GM23338 (cell line): ENCODE measurements around the gene ABI3. TPM values are rescaled to one million over a fixed set of nuclear protein-coding genes. Genes with fewer than 3 reads are reported as not detected.

Source experiments
- ATAC-seq: fragments of 200-7000 bp; cut with Tn5 transposase; 3 replicates; pipeline ENCODE4 v1.9.1; 2020
- DNase-seq: peaks from one replicate; pipeline ENCODE4 v3.0.0-alpha.2; 2015; ENCODE audit warnings: low spot score
- H2AFZ ChIP-seq: fragments of 200-600 bp; sonication (generic); 2 replicates; pipeline ENCODE4 v1.8.0; 2016; ENCODE audit warnings: antibody characterized with exemption, mild to moderate bottlenecking, moderate library complexity
- H3F3A ChIP-seq: fragments of 200-600 bp; sonication (generic); replicated peaks from 2 replicates; pipeline ENCODE4 v1.8.0; 2017; ENCODE audit warnings: antibody characterized with exemption, mixed run types, low read depth
- H3K27ac ChIP-seq: fragments of 200-600 bp; sonication (generic); 2 replicates; pipeline ENCODE4 v1.6.1; 2016; ENCODE audit warnings: low read depth
- H3K27me3 ChIP-seq: fragments of 200-600 bp; sonication (generic); 2 replicates; pipeline ENCODE4 v1.8.0; 2016; ENCODE audit warnings: mild to moderate bottlenecking, mixed run types, moderate library complexity; ENCODE audit not compliant: insufficient read depth
- H3K36me3 ChIP-seq: fragments of 200-600 bp; sonication (generic); 2 replicates; pipeline ENCODE4 v1.8.0; 2016; ENCODE audit warnings: mild to moderate bottlenecking; ENCODE audit not compliant: insufficient read depth
- H3K4me1 ChIP-seq: fragments of 200-600 bp; sonication (generic); 2 replicates; pipeline ENCODE4 v1.8.0; 2016; ENCODE audit warnings: mild to moderate bottlenecking, moderate library complexity; ENCODE audit not compliant: insufficient read depth
- H3K4me2 ChIP-seq: fragments of 200-600 bp; sonication (generic); 2 replicates; pipeline ENCODE4 v1.7.1; 2017; ENCODE audit warnings: mixed run types
- H3K4me3 ChIP-seq: fragments of 200-600 bp; sonication (generic); 2 replicates; pipeline ENCODE4 v1.6.1; 2016; ENCODE audit warnings: mixed run types
- H3K79me2 ChIP-seq: fragments of 200-600 bp; sonication (generic); replicated peaks from 2 replicates; pipeline ENCODE4 v1.8.0; 2017; ENCODE audit warnings: mild to moderate bottlenecking; ENCODE audit not compliant: insufficient read depth
- H3K9me2 ChIP-seq: fragments of 200-600 bp; sonication (generic); 2 replicates; pipeline ENCODE4 v1.8.0; 2017; ENCODE audit not compliant: insufficient read depth
- H4K20me1 ChIP-seq: fragments of 200-600 bp; sonication (generic); replicated peaks from 2 replicates; pipeline ENCODE4 v1.8.0; 2017; ENCODE audit warnings: mild to moderate bottlenecking; ENCODE audit not compliant: insufficient read depth
- H3K27ac Mint-ChIP-seq: 2 replicates; pipeline ENCODE4 v1.8.0; 2020; ENCODE audit warnings: inconsistent platforms, mild to moderate bottlenecking, moderate library complexity, mixed read lengths
- H3K27me3 Mint-ChIP-seq: 3 replicates; pipeline ENCODE4 v1.8.0; 2022; ENCODE audit warnings: low read depth, mild to moderate bottlenecking, moderate library complexity, mixed read lengths, inconsistent platforms; ENCODE audit not compliant: insufficient read depth, poor library complexity
- H3K36me3 Mint-ChIP-seq: 3 replicates; pipeline ENCODE4 v1.8.0; 2021; ENCODE audit warnings: low read depth, mild to moderate bottlenecking, inconsistent platforms, moderate library complexity, mixed read lengths
- H3K4me1 Mint-ChIP-seq: 3 replicates; pipeline ENCODE4 v1.8.0; 2020; ENCODE audit warnings: mild to moderate bottlenecking, inconsistent platforms, mixed read lengths
- H3K4me3 Mint-ChIP-seq: 3 replicates; pipeline ENCODE4 v1.8.0; 2021; ENCODE audit warnings: moderate library complexity, mild to moderate bottlenecking, inconsistent platforms, mixed read lengths
- H3K9me3 Mint-ChIP-seq: 3 replicates; pipeline ENCODE4 v1.8.0; 2020; ENCODE audit warnings: moderate library complexity, mild to moderate bottlenecking, inconsistent platforms, mixed read lengths
- CREB1 ChIP-seq: fragments of 250-450 bp; sonication (Bioruptor Pico); IDR thresholded peaks from 2 replicates; pipeline ENCODE4 v1.5.0; 2020; ENCODE audit warnings: low read depth, mild to moderate bottlenecking, moderate library complexity
- CTCF ChIP-seq, 2 experiments: fragments of 200-600 bp in 1 of 2; sonication (generic) in 1 of 2; conservative IDR thresholded peaks; 2 replicates each; pipeline versions ENCODE4 v1.5.1 to v1.6.1; 2016 to 2017; ENCODE audit warnings: antibody characterized with exemption in 2 of 2, low read depth in 2 of 2, mild to moderate bottlenecking in 2 of 2, moderate library complexity in 1 of 2
- ZNF114 ChIP-seq: fragments of 250-450 bp; sonication (Bioruptor Pico); IDR thresholded peaks from 2 replicates; pipeline ENCODE4 v1.5.0; 2020; ENCODE audit warnings: mild to moderate bottlenecking, moderate library complexity
- polyA plus RNA-seq: library from polyadenylated mRNA; unstranded; fragments of >200 nt; fragmentation: Nextera tagmentation; extraction: Ambion mirVana; gene quantifications from 2 replicates; pipeline ENCODE4 v1.2.1, GENCODE V29; 2016
- total RNA-seq: library from RNA; depleted of rRNA; stranded (reverse); fragments of >200 nt; shearing (Covaris generic); gene quantifications from 2 replicates; pipeline ENCODE4 v1.2.3, GENCODE V29; 2014
- TF ChIP-seq, protein P1 (sequence below): IDR thresholded peaks from one replicate; pipeline ENCODE4 v1.6.1; 2018; ENCODE audit warnings: antibody characterized with exemption; ENCODE audit not compliant: unreplicated experiment
- TF ChIP-seq, protein P2 (sequence below): IDR thresholded peaks from 2 replicates; pipeline ENCODE4 v1.6.1; 2016; ENCODE audit warnings: antibody characterized with exemption

ABI3 gene
- total and polyA plus RNA-seq, 2 experiments from 2014 or later: 1.8 to 3.0 TPM

DNA sequence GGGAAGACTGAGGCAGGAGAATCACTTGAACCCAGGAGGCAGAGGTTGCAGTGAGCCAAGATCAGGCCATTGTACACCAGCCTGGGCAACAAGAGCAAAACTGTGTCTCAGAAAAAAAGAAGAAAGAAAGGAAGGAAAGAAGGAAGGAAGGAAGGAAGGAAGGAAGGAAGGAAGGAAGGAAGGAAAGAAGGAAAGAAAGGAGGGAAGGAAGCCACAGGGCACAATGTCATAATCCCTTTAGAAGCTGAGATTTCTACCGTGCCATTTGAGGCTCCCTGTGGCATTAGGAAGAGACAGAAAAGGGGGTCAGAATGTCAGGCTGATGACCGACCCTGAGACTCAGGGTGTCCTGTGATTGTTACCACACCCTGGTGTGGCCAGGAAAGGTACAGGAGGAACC, 6.7 kb upstream of the ABI3 start:
- H2AFZ ChIP-seq: no peak overlapping the region
- H3K36me3 ChIP-seq: no peaks in the 10 kb centered on the region
- H4K20me1 ChIP-seq: no peaks in the 10 kb centered on the region
- no peak overlapping the region for H3K4me2 ChIP-seq
- H3K79me2 ChIP-seq: no peaks in the 10 kb centered on the region
- no peak overlapping the region for H3K4me3 ChIP-seq
- Mint-ChIP-seq H3K9me3 (no peaks in the 10 kb centered on the region), H3K36me3 (no peaks in the 10 kb centered on the region), H3K4me3 (no peak overlapping the region), H3K27ac (no peak overlapping the region), H3K4me1 (peaks cover 1% of the 10 kb centered on the region; the same call in 2 of the 3 replicates), H3K27me3 (peaks cover 13% of the 10 kb centered on the region)
- no peak for TF ChIP-seq ZNF114 (CRISPR knock-in tag)
- no peaks in the 10 kb centered on the region for H3K27me3 ChIP-seq
- 0 out of 2 replicates have a peak, but pooled peaks cover 4% of the 10 kb centered on the region for H3K9me2 ChIP-seq
- peaks cover 2% of the 10 kb centered on the region; the same call in 1 of the 2 replicates for H3K4me1 ChIP-seq
- ATAC-seq: no peak
- no peak for DNase-seq
- no peak overlapping the region for H3K27ac ChIP-seq
- no peaks in the 10 kb centered on the region for H3F3A ChIP-seq

DNA sequence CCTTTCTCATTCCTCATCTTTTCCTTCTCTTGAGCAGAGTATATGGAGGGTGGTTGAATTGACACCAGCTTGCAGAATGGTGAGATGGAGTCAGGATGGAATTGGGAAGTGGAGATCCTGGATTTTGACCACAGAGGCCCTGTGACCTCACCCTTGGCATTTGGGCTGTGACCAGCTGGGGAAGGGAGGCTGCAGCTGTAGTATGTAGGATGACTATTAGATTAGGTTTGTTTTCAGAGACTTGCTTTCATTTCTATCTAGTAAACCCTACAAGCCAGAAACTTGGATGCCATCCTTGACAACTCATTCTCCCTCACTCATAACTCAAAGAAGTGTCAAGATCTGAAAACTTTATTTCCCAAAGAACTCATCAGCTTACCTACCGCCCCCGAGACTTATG, 6.0 kb upstream of the ABI3 start:
- TF ChIP-seq CREB1 (CRISPR knock-in tag) (no peak), CTCF (conservative IDR thresholded peaks at IDR 0.05; ENCODE audit: low read depth in 2 of 2) (no peak)
- TF ChIP-seq, protein P1, sequence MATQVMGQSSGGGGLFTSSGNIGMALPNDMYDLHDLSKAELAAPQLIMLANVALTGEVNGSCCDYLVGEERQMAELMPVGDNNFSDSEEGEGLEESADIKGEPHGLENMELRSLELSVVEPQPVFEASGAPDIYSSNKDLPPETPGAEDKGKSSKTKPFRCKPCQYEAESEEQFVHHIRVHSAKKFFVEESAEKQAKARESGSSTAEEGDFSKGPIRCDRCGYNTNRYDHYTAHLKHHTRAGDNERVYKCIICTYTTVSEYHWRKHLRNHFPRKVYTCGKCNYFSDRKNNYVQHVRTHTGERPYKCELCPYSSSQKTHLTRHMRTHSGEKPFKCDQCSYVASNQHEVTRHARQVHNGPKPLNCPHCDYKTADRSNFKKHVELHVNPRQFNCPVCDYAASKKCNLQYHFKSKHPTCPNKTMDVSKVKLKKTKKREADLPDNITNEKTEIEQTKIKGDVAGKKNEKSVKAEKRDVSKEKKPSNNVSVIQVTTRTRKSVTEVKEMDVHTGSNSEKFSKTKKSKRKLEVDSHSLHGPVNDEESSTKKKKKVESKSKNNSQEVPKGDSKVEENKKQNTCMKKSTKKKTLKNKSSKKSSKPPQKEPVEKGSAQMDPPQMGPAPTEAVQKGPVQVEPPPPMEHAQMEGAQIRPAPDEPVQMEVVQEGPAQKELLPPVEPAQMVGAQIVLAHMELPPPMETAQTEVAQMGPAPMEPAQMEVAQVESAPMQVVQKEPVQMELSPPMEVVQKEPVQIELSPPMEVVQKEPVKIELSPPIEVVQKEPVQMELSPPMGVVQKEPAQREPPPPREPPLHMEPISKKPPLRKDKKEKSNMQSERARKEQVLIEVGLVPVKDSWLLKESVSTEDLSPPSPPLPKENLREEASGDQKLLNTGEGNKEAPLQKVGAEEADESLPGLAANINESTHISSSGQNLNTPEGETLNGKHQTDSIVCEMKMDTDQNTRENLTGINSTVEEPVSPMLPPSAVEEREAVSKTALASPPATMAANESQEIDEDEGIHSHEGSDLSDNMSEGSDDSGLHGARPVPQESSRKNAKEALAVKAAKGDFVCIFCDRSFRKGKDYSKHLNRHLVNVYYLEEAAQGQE: no peak
- TF ChIP-seq, protein P2, sequence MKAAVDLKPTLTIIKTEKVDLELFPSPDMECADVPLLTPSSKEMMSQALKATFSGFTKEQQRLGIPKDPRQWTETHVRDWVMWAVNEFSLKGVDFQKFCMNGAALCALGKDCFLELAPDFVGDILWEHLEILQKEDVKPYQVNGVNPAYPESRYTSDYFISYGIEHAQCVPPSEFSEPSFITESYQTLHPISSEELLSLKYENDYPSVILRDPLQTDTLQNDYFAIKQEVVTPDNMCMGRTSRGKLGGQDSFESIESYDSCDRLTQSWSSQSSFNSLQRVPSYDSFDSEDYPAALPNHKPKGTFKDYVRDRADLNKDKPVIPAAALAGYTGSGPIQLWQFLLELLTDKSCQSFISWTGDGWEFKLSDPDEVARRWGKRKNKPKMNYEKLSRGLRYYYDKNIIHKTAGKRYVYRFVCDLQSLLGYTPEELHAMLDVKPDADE: no peak
- no peak overlapping the region for H3K4me2 ChIP-seq
- H3K79me2 ChIP-seq: no peaks in the 10 kb centered on the region
- H4K20me1 ChIP-seq: no peaks in the 10 kb centered on the region
- no peaks in the 10 kb centered on the region for H3K36me3 ChIP-seq
- H3F3A ChIP-seq: no peaks in the 10 kb centered on the region
- no peak overlapping the region for H2AFZ ChIP-seq
- H3K36me3 Mint-ChIP-seq: no peaks in the 10 kb centered on the region
- H3K27me3 Mint-ChIP-seq: peaks cover 19% of the 10 kb centered on the region
- peaks cover 9% of the 10 kb centered on the region; the same call in 1 of the 2 replicates for H3K4me1 ChIP-seq
- H3K27me3 ChIP-seq: no peaks in the 10 kb centered on the region
- H3K27ac Mint-ChIP-seq: no peak overlapping the region
- H3K9me2 ChIP-seq: peaks cover 4% of the 10 kb centered on the region; the same call in 1 of the 2 replicates
- no peak for DNase-seq
- H3K9me3 Mint-ChIP-seq: no peaks in the 10 kb centered on the region
- no peak overlapping the region for H3K4me3 ChIP-seq
- H3K4me3 Mint-ChIP-seq: no peak overlapping the region
- peaks cover 8% of the 10 kb centered on the region for H3K4me1 Mint-ChIP-seq
- no peak overlapping the region for H3K27ac ChIP-seq
- ATAC-seq: no peak
